SK-N-SH (cell line): Measurements from ENCODE around the gene HLA-DQB2.

ENCODE experiments used
- CTCF ChIP-seq: fragments of 200-600 bp; sonication (generic); IDR thresholded peaks from 2 replicates; pipeline ENCODE4 v1.6.1; 2017; ENCODE audit warnings: antibody characterized with exemption, mild to moderate bottlenecking, moderate library complexity
- EZH2phosphoT487 ChIP-seq: fragments of 200-600 bp; sonication (generic); IDR thresholded peaks from 2 replicates; pipeline ENCODE4 v1.6.1; 2017; ENCODE audit warnings: low read depth, mixed run types, mild to moderate bottlenecking, antibody characterized with exemption, moderate library complexity, borderline replicate concordance
- GABPA ChIP-seq: IDR thresholded peaks from 2 replicates; pipeline ENCODE4 v1.4.0; 2012; ENCODE audit warnings: low read depth, mild to moderate bottlenecking
- POLR2AphosphoS5 ChIP-seq: IDR thresholded peaks from 2 replicates; pipeline ENCODE4 v1.6.1; 2012; ENCODE audit warnings: low read depth, low read length
- TCF12 ChIP-seq: IDR thresholded peaks from 2 replicates; pipeline ENCODE4 v1.4.0; 2012

- no peak for TF ChIP-seq POLR2AphosphoS5
- no peak for TF ChIP-seq CTCF
- no peak for TF ChIP-seq TCF12
- no peak for TF ChIP-seq EZH2phosphoT487
- TF ChIP-seq GABPA, result no peak
Measured at GRCh38 chr6:32744776-32745175, 18.6 kb downstream of the HLA-DQB2 start.
